ENCODE results near the gene HYAL3. TPM values are rescaled to one million over a fixed set of nuclear protein-coding genes. Genes with fewer than 3 reads are reported as not detected.

The HYAL3 gene
- total and polyA plus RNA-seq, 2 donors (not counting 1 experiment from before 2014, with no cell fraction given) = 3.7 to 4.2 TPM

GRCh38 chr3:50321336-50322114 is 22.3 kb upstream of the HYAL3 start:
- Mint-ChIP-seq H3K9me3 (ENCODE audit: insufficient read depth) (no peaks in the 10 kb centered on the region), H3K4me1 (peaks cover 49% of the 10 kb centered on the region), H3K27me3 (no peaks in the 10 kb centered on the region), H3K27ac (peak overlapping the region; percentile 97), H3K4me3 (peak overlapping the region; percentile 98)
- peak overlapping the region; percentile 64 to 95 (median 74) for H3K4me3 ChIP-seq (ENCODE audit: control extremely low read depth in 1 of 5, extremely low read depth in 1 of 5, insufficient read depth in 1 of 5, low read depth in 2 of 5, low read length in 4 of 5)
- DNase-seq (peak; percentile 94), ATAC-seq (ENCODE audit: low read depth) (peak; percentile 80)
- TF ChIP-seq CTCF (IDR thresholded peaks at IDR 0.05) = peak; percentile 65
- no peak for TF ChIP-seq EZH2 (IDR thresholded peaks at IDR 0.05; ENCODE audit: borderline replicate concordance, insufficient read depth, low read depth, low read length, poor library complexity, severe bottlenecking)
- peak overlapping the region; percentile 94 to 96 for H3K27ac ChIP-seq (ENCODE audit: low read length in 2 of 2)
- ChIA-PET CTCF (interaction anchor here (0.6 to 2.0 kb wide), 9 partner anchors 16 to 288 kb away, joined by 3 to 9 read pairs (median 3); partner anchors contain the start of genes CYB561D2, HYAL3, IFRD2 and NAA80), POLR2A (interaction anchor here (0.7 to 2.3 kb wide), 6 partner anchors 16 to 107 kb away, joined by 3 to 24 read pairs (median 6); partner anchors contain the start of genes HYAL3, IFRD2 and NAA80)
- peaks cover 22 to 58% of the 10 kb centered on the region in 2 donors for H3K4me1 ChIP-seq (ENCODE audit: control insufficient read depth in 2 of 2, insufficient read depth in 2 of 2, low read length in 2 of 2)
- H2AFZ ChIP-seq (ENCODE audit: insufficient read depth, low read depth, low read length, poor library complexity, severe bottlenecking) = peak overlapping the region; percentile 99
- no peaks in the 10 kb centered on the region for H4K20me1 ChIP-seq (ENCODE audit: control insufficient read depth, insufficient read depth, low read length, poor library complexity, severe bottlenecking)
- intact Hi-C loops (cut with micrococcal nuclease) = loop anchor here (1.0 to 5.0 kb wide), 6 partner anchors 15 to 127 kb away; partner anchors contain the start of genes GNAI2, HYAL3, IFRD2 and NAA80
- peaks cover 0 to 3% (median 0%) of the 10 kb centered on the region in 3 donors for H3K9me3 ChIP-seq (ENCODE audit: control extremely low read depth in 1 of 3, control insufficient read depth in 2 of 3, insufficient read depth in 1 of 3, low read length in 2 of 3)
- peak overlapping the region; percentile 96 for H3K9ac ChIP-seq (ENCODE audit: low read length)
- H3K36me3 ChIP-seq (replicated peaks in 1 of 2; ENCODE audit: control extremely low read depth in 1 of 2, control insufficient read depth in 1 of 2, extremely low read depth in 1 of 2, insufficient read depth in 2 of 2, low read length in 1 of 2) = peaks cover 0 to 16% of the 10 kb centered on the region in 2 experiments
- peaks cover 7% of the 10 kb centered on the region for H3K79me2 ChIP-seq (ENCODE audit: control insufficient read depth, insufficient read depth, low read length)
- WGBS (ENCODE audit: insufficient coverage) = 1% methylated on average over 59 of the region's 59 CpGs
- peak overlapping the region; percentile 95 for H3K4me2 ChIP-seq (replicated peaks; ENCODE audit: low read depth, low read length, poor library complexity, severe bottlenecking)
- no peaks in the 10 kb centered on the region for H3K27me3 ChIP-seq (replicated peaks in 1 of 4; ENCODE audit: control extremely low read depth in 1 of 4, control insufficient read depth in 3 of 4, insufficient read depth in 4 of 4, low read length in 3 of 4)

All from B cell (primary cell).